ENCODE data around the gene NALCN.

Gene NALCN

GRCh38 chr13:101264931-101265330 lies 151.4 kb downstream of the NALCN start:
- H3K4me3 ChIP-seq (ENCODE audit: control insufficient read depth, low read depth, low read length), result no peak overlapping the region
- TF ChIP-seq CTCF (conservative IDR thresholded peaks at IDR 0.05; ENCODE audit: control insufficient read depth, insufficient read depth, low read depth, low read length), result no peak

GRCh38 chr13:101262306-101262705 lies 154.0 kb downstream of the NALCN start:
- TF ChIP-seq CTCF (conservative IDR thresholded peaks at IDR 0.05; ENCODE audit: control insufficient read depth, insufficient read depth, low read depth, low read length), result no peak
- DNase-seq (ENCODE audit: low read depth), result no peak
- H3K4me3 ChIP-seq (ENCODE audit: control insufficient read depth, low read depth, low read length), result no peak overlapping the region

More at GRCh38 chr13:101264931-101265330, 151.4 kb downstream of the NALCN start:
- no peak for DNase-seq (ENCODE audit: low read depth)

- no peak overlapping the region for H3K4me3 ChIP-seq (ENCODE audit: control insufficient read depth, low read depth, low read length)
- no peak for DNase-seq (ENCODE audit: low read depth)
- TF ChIP-seq CTCF (conservative IDR thresholded peaks at IDR 0.05; ENCODE audit: control insufficient read depth, insufficient read depth, low read depth, low read length), result no peak
Observed at GRCh38 chr13:101258509-101258908, 157.8 kb downstream of the NALCN start.

- peak; percentile 0 for TF ChIP-seq CTCF (conservative IDR thresholded peaks at IDR 0.05; ENCODE audit: control insufficient read depth, insufficient read depth, low read depth, low read length)
- DNase-seq (ENCODE audit: low read depth), result peak; percentile 92
- no peak overlapping the region for H3K4me3 ChIP-seq (ENCODE audit: control insufficient read depth, low read depth, low read length)
Observed at GRCh38 chr13:101258071-101258470, 158.2 kb downstream of the NALCN start.

GRCh38 chr13:101248739-101249514 lies 167.4 kb downstream of the NALCN start:
- TF ChIP-seq CTCF (conservative IDR thresholded peaks at IDR 0.05; ENCODE audit: control insufficient read depth, insufficient read depth, low read depth, low read length), result no peak
- DNase-seq (ENCODE audit: low read depth), result no peak
- H3K4me3 ChIP-seq (ENCODE audit: control insufficient read depth, low read depth, low read length), result no peak overlapping the region

- DNase-seq (ENCODE audit: low read depth), result peak; percentile 36
- no peak for TF ChIP-seq CTCF (conservative IDR thresholded peaks at IDR 0.05; ENCODE audit: control insufficient read depth, insufficient read depth, low read depth, low read length)
- H3K4me3 ChIP-seq (ENCODE audit: control insufficient read depth, low read depth, low read length), result no peak overlapping the region
Observed at GRCh38 chr13:101242720-101243119, 173.6 kb downstream of the NALCN start.
